ENCODE results near the gene EVI5L. TPM values are rescaled to one million over a fixed set of nuclear protein-coding genes. Genes with fewer than 3 reads are reported as not detected.

The EVI5L gene
- total RNA-seq, 4 donors from 2014 or later: 6.9 to 10.8 (median 7.9) TPM

DNA sequence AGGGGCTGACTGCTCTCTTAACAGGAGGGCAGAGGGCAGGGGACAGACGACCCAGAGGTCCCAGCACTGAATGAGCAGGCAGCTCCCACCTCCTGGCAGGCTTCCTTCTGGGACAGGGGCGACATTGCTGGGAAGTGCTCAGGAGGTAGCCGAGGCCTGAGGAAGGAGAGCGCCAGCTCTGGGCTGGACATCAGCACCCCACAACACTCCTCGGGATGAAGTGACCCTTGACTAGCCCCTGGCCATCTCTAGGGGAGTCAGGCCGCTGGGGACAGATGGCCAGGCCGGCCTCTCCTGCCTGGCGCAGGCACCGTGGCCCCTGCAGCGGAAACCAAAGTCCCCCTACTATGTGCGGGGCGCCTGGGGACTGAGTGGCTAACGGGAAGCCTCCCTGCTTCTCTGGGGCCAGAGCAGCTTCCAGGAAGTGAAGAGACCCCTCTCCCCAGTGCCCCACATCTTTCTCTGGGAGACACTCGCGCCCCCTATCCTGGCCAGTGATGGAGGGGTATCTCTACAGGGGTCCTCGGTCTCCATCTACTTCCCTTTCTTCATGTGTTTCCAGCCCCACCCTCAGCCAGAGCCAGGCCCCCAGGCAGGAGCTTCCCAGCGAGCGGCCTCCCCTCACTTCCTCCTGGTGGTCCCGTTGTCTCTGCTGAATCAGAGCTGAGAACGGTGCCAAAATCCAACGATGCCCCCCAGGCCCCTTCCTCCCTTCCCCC is 34.1 kb downstream of the EVI5L start:
- no peak for DNase-seq (ENCODE audit: low spot score)
- no peak for ATAC-seq (ENCODE audit: low FRiP score)
- TF ChIP-seq, protein P1, sequence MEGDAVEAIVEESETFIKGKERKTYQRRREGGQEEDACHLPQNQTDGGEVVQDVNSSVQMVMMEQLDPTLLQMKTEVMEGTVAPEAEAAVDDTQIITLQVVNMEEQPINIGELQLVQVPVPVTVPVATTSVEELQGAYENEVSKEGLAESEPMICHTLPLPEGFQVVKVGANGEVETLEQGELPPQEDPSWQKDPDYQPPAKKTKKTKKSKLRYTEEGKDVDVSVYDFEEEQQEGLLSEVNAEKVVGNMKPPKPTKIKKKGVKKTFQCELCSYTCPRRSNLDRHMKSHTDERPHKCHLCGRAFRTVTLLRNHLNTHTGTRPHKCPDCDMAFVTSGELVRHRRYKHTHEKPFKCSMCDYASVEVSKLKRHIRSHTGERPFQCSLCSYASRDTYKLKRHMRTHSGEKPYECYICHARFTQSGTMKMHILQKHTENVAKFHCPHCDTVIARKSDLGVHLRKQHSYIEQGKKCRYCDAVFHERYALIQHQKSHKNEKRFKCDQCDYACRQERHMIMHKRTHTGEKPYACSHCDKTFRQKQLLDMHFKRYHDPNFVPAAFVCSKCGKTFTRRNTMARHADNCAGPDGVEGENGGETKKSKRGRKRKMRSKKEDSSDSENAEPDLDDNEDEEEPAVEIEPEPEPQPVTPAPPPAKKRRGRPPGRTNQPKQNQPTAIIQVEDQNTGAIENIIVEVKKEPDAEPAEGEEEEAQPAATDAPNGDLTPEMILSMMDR (IDR thresholded peaks at IDR 0.05): no peak

DNA sequence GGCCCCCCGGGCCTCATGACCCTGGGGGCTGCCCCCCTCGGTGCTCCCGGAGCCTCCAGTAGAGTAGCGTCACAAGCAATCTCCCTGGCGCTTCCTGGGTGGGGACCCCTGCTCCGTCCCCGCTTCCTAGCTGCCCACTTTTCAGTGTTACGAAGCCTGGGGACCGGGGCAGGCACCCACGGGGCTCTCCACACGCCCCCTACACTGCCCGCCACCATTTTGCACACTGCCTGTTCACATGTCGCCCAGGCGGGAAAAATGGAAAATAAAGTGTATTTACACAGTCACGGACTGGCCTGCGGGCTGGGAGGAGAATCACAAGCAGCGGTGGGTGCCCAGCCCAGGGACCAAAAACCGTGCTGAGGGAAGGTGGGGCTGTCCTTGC is 34.7 kb downstream of the EVI5L start:
- TF ChIP-seq, protein P1 (IDR thresholded peaks at IDR 0.05): no peak
- ATAC-seq (ENCODE audit: low FRiP score): no peak
- DNase-seq (ENCODE audit: low spot score): no peak

DNA sequence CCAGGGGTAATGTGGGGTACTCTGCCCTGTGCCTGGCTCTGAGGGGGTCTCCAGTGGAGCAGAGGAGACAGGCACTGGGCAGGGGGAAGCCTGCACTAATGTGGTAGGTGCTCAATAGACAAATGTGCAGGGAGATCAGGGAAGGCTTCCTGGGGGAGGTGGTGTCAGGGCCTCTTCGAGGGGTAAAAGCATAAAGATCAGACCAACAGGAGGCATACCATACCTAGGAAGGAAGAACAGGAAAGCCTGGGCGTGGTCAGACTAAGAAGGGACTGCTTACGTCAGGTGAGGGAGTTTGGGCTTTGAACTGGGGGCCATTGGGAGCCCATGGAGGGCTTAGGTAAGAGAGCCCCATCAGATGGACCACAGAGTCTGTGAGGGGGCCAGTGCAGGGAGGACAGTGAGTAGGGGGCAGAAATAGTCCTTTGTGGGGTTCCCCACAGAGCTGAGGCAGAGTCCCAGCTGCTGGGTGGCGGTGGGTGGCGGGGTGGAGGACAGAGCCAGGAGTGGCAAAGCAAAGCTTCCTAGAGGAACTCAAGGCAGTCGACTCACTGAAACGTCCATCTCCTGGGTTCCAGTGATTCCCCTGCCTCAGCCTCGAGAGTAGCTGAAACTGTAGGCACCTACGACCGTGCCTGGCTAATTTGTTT is 35.4 kb downstream of the EVI5L start:
- no peak for ATAC-seq (ENCODE audit: low FRiP score)
- TF ChIP-seq, protein P1 (IDR thresholded peaks at IDR 0.05): no peak
- no peak for DNase-seq (ENCODE audit: low spot score)

DNA sequence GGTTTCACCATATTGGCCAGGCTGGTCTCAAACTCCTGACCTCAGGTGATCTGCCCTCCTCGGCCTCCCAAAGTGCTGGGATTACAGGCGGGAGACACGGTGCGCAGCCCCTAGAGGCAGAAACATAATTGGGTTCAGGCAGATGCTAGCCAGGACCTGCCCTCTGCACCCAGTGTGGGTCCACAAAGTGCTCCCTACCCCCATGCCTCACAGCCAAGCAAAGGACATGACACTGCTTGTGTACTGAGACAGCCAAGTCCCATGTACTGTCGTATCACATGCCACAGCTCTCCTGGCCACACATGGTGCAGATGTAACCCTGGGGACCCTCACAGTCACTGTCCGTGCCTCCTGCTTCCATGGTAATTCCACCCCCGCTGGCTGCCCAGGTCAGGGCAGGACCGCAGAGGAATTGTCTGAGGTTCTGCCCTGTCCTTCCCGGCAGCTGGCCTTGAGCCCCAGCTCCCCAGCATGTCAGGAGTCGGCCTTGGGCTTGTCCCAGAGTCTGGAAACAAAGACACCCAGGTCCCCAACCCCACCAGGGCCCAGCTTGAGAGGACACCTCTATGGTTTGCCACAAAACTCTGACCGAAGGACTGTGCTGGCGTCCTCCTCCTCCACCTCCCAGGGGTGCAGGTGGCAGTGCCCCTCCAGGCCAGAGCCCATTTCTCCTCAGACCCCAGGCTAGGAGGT is 36.5 kb downstream of the EVI5L start:
- no peak for DNase-seq (ENCODE audit: low spot score)
- TF ChIP-seq, protein P1 (IDR thresholded peaks at IDR 0.05): no peak
- no peak for ATAC-seq (ENCODE audit: low FRiP score)

DNA sequence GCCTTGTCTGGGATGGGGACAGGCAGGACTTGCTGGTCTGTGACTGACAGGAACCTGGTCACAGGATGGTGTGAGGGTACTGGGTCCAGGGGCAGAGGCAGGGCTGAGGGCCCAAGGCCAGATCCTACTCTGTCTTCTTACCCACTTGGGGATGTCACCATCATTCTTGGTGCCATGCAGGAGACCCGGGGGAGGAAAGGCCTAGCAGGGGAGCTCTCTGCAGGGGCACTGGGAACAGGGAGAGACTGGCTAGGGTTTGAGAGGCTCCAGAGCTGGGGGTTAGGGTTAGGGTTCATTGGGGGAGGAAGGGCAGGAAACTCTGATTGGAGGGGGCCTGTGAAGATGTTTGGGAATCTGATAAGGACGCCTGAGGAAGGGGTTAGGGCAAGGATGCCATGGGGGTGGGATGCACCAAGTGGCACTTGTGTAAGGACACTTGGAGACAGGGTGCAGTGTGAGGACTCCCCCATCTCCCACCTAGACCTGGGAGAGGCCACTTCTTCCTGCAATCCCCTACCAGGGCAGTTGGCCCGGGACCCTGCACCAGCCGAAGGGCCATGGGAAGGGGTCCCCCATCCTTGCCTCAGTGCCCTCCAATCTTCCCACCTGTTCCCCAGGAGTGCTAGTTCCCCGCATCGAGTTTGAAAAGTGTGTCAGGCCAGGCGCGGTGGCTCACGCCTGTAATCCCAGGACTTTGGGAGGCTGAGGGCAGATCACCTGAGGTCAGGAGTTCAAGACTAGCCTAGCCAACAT is 37.2 kb downstream of the EVI5L start:
- DNase-seq (ENCODE audit: low spot score) (no peak), ATAC-seq (ENCODE audit: low FRiP score) (no peak)
- TF ChIP-seq, protein P1 (IDR thresholded peaks at IDR 0.05): no peak

DNA sequence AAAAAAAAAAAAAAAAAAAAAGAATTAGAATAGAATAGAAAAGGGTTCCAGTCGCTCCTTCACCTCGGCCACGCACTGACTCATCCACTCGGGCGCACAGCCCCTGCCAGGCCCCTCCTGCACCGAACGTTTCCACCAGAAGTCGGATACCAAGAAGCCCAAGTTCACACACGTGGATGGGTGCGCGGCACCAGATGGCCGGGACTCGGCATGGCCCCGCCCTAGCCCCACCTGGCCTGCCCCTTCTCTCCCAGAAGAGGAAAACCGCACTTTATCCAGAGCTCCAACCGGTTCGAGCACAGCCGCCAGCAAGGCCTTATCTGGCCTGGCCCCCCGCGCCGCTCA is 38.3 kb downstream of the EVI5L start:
- TF ChIP-seq, protein P1 (IDR thresholded peaks at IDR 0.05): no peak
- DNase-seq (ENCODE audit: low spot score) (no peak), ATAC-seq (ENCODE audit: low FRiP score) (no peak)

Measured in omental fat pad (tissue), 4 donors.